H9 (cell line): ENCODE results near the gene CLCA4. TPM values are rescaled to one million over a fixed set of nuclear protein-coding genes. Genes with fewer than 3 reads are reported as not detected.

Experiments
- DNase-seq: peaks from one replicate; pipeline ENCODE4 v3.0.0-alpha.2; 2017
- H2AFZ ChIP-seq: one replicate; pipeline ENCODE4 v1.6.1; 2013; ENCODE audit warnings: mild to moderate bottlenecking, low read length, control low read depth, moderate library complexity
- H2AK5ac ChIP-seq: 2 replicates; pipeline ENCODE4 v1.6.1; 2013; ENCODE audit warnings: low read length, control low read depth, mixed read lengths; ENCODE audit not compliant: insufficient read length
- H2BK120ac ChIP-seq: one replicate; pipeline ENCODE4 v1.6.1; 2013; ENCODE audit warnings: low read depth, mild to moderate bottlenecking, low read length, control low read depth, inconsistent platforms; ENCODE audit not compliant: poor library complexity, severe bottlenecking
- H2BK12ac ChIP-seq: 2 replicates; pipeline ENCODE4 v1.6.1; 2013; ENCODE audit warnings: low read length, control low read depth, mixed read lengths, low read depth; ENCODE audit not compliant: insufficient read length
- H2BK15ac ChIP-seq: 2 replicates; pipeline ENCODE4 v1.6.1; 2013; ENCODE audit warnings: low read depth, low read length, control low read depth
- H2BK20ac ChIP-seq: one replicate; pipeline ENCODE4 v1.6.1; 2013; ENCODE audit warnings: low read depth, mild to moderate bottlenecking, low read length, control low read depth, inconsistent platforms; ENCODE audit not compliant: poor library complexity, severe bottlenecking
- H2BK5ac ChIP-seq: 2 replicates; pipeline ENCODE4 v1.6.1; 2013; ENCODE audit warnings: low read length, control low read depth, mixed read lengths; ENCODE audit not compliant: insufficient read length
- H3K14ac ChIP-seq: 2 replicates; pipeline ENCODE4 v1.6.1; 2013; ENCODE audit warnings: low read length, control low read depth; ENCODE audit not compliant: insufficient read depth
- H3K18ac ChIP-seq: 2 replicates; pipeline ENCODE4 v1.6.1; 2013; ENCODE audit warnings: low read depth, mild to moderate bottlenecking, mixed read lengths, low read length, control low read depth; ENCODE audit not compliant: insufficient read length
- H3K23ac ChIP-seq: 2 replicates; pipeline ENCODE4 v1.6.1; 2013; ENCODE audit warnings: low read length, control low read depth, mixed read lengths, low read depth; ENCODE audit not compliant: insufficient read length
- H3K23me2 ChIP-seq: 2 replicates; pipeline ENCODE4 v1.6.1; 2013; ENCODE audit warnings: low read depth, mild to moderate bottlenecking, mixed read lengths, low read length, control low read depth; ENCODE audit not compliant: insufficient read length, poor library complexity, severe bottlenecking
- H3K27ac ChIP-seq: 2 replicates; pipeline ENCODE4 v1.5.1; 2013; ENCODE audit warnings: low read length, control low read depth, mixed read lengths, low read depth; ENCODE audit not compliant: insufficient read length
- H3K27me3 ChIP-seq: 2 replicates; pipeline ENCODE4 v1.6.1; 2013; ENCODE audit warnings: low read length, control low read depth, inconsistent platforms; ENCODE audit not compliant: insufficient read depth
- H3K4ac ChIP-seq: 2 replicates; pipeline ENCODE4 v1.6.1; 2013; ENCODE audit warnings: low read depth, mild to moderate bottlenecking, control low read depth, inconsistent platforms, low read length, moderate library complexity
- H3K4me1 ChIP-seq: 2 replicates; pipeline ENCODE4 v1.6.1; 2013; ENCODE audit warnings: low read length, control low read depth, inconsistent platforms; ENCODE audit not compliant: insufficient read depth
- H3K4me2 ChIP-seq: 2 replicates; pipeline ENCODE4 v1.6.1; 2013; ENCODE audit warnings: low read length, control low read depth, mixed read lengths; ENCODE audit not compliant: insufficient read length, insufficient read depth
- H3K56ac ChIP-seq: 2 replicates; pipeline ENCODE4 v1.6.1; 2013; ENCODE audit warnings: low read depth, mild to moderate bottlenecking, mixed read lengths, low read length, control low read depth; ENCODE audit not compliant: insufficient read length
- H3K79me1 ChIP-seq: 2 replicates; pipeline ENCODE4 v1.6.1; 2013; ENCODE audit warnings: low read depth, mild to moderate bottlenecking, moderate library complexity, low read length, control low read depth, inconsistent platforms; ENCODE audit not compliant: insufficient read depth, poor library complexity, severe bottlenecking
- H3K79me2 ChIP-seq: 2 replicates; pipeline ENCODE4 v1.6.1; 2013; ENCODE audit warnings: low read length, control low read depth, inconsistent platforms; ENCODE audit not compliant: insufficient read depth
- H3K9ac ChIP-seq: 2 replicates; pipeline ENCODE4 v1.6.1; 2013; ENCODE audit warnings: low read length, control low read depth, mixed read lengths; ENCODE audit not compliant: insufficient read length; ENCODE audit errors: extremely low read depth
- H3K9me3 ChIP-seq: one replicate; pipeline ENCODE4 v1.6.1; 2013; ENCODE audit warnings: low read depth, low read length, inconsistent platforms; ENCODE audit not compliant: control insufficient read depth
- H3T11ph ChIP-seq: one replicate; pipeline ENCODE4 v1.6.1; 2013; ENCODE audit warnings: mild to moderate bottlenecking, low read length, control low read depth, inconsistent platforms
- H4K20me1 ChIP-seq: one replicate; pipeline ENCODE4 v1.6.1; 2013; ENCODE audit not compliant: control insufficient read depth, insufficient read length, insufficient read depth
- H4K5ac ChIP-seq: 2 replicates; pipeline ENCODE4 v1.6.1; 2013; ENCODE audit warnings: low read depth, mild to moderate bottlenecking, mixed read lengths, low read length, control low read depth; ENCODE audit not compliant: insufficient read length
- H4K8ac ChIP-seq: replicated peaks from 2 replicates; pipeline ENCODE4 v1.6.1; 2013; ENCODE audit warnings: low read length, control low read depth, mixed read lengths, low read depth; ENCODE audit not compliant: insufficient read length
- H4K91ac ChIP-seq: 2 replicates; pipeline ENCODE4 v1.6.1; 2013; ENCODE audit warnings: low read depth, mild to moderate bottlenecking, moderate library complexity, mixed read lengths, low read length, control low read depth; ENCODE audit not compliant: insufficient read length
- H3K27ac Mint-ChIP-seq, 3 experiments: 2 replicates in 2 of 3; 3 replicates in 1 of 3; pipeline ENCODE4 v1.8.0; 2020 to 2021; ENCODE audit warnings: mixed read lengths in 3 of 3, mild to moderate bottlenecking in 1 of 3, moderate library complexity in 1 of 3
- H3K27me3 Mint-ChIP-seq: 2 replicates; pipeline ENCODE4 v1.8.0; 2021; ENCODE audit warnings: low read depth, mild to moderate bottlenecking, moderate library complexity, mixed read lengths
- H3K36me3 Mint-ChIP-seq, 3 experiments: 2 replicates in 2 of 3; 3 replicates in 1 of 3; pipeline ENCODE4 v1.8.0; 2020 to 2021; ENCODE audit warnings: low read depth in 3 of 3, mixed read lengths in 3 of 3; ENCODE audit not compliant: insufficient read depth in 1 of 3
- H3K4me1 Mint-ChIP-seq, 2 experiments: 2 replicates each; pipeline ENCODE4 v1.8.0; 2020; ENCODE audit warnings: mixed read lengths in 2 of 2
- H3K4me3 Mint-ChIP-seq, 2 experiments: 2 replicates in 1 of 2; 3 replicates in 1 of 2; pipeline ENCODE4 v1.8.0; 2020 to 2021; ENCODE audit warnings: mild to moderate bottlenecking in 2 of 2, mixed read lengths in 2 of 2, moderate library complexity in 1 of 2
- H3K9me3 Mint-ChIP-seq, 2 experiments: 2 replicates in 1 of 2; 3 replicates in 1 of 2; pipeline ENCODE4 v1.8.0; 2020; ENCODE audit warnings: mild to moderate bottlenecking in 2 of 2, mixed read lengths in 2 of 2, moderate library complexity in 1 of 2
- WGBS: extraction: QIAGEN DNeasy Blood & Tissue Kit; methylation state at CpG from one replicate; pipeline ENCODE4 v1.1.7; 2013; ENCODE audit warnings: missing lambda C conversion rate, low lambda C conversion rate, mixed read lengths; ENCODE audit not compliant: insufficient read length; ENCODE audit errors: extremely low coverage; 5-methylcytosine and 5-hydroxymethylcytosine counted together
- total RNA-seq: library from RNA; stranded (reverse); gene quantifications from 2 replicates; pipeline ENCODE4 v1.2.1, GENCODE V29; 2021
- TF ChIP-seq, protein P1 (sequence below): fragments of 200-600 bp; sonication (generic); conservative IDR thresholded peaks from 3 replicates; pipeline ENCODE4 v1.8.0; 2021; ENCODE audit warnings: antibody characterized with exemption, mild to moderate bottlenecking

CLCA4 gene
- total RNA-seq, 1 experiment from 2014 or later: not detected

DNA sequence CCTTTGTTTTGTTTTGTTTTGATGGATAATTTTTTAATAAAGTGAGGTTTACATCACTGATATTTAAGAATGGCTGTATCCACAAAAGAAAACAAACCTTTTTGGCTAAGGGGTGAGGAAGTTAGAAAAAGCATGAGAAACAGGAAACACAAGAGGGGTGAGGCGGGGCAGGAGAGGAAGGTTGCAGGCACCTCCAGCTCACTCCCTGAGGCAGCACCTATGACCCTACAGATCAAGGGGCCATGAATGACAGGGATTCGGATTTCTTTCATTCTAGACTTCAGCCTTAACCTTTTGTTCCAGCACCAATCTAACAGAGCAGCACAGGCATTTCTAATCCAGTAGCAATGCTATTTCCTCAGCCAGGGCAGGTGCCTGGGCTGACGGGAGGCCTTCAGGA is 4.4 kb downstream of the CLCA4 start:
- Histone ChIP-seq H3K9ac (no peak overlapping the region), H3K27me3 (no peaks in the 10 kb centered on the region), H2BK12ac (no peak overlapping the region), H3K23ac (no peak overlapping the region), H3K23me2 (no peaks in the 10 kb centered on the region), H3K79me2 (no peaks in the 10 kb centered on the region), H2BK15ac (no peak overlapping the region), H3K56ac (no peak overlapping the region), H4K8ac (no peak overlapping the region), H4K91ac (no peak overlapping the region), H2BK20ac (no peak overlapping the region), H4K5ac (no peak overlapping the region), H3K27ac (no peak overlapping the region), H3K4me2 (no peak overlapping the region), H3K14ac (no peak overlapping the region), H3K4me1 (no peaks in the 10 kb centered on the region), H3T11ph (no peak overlapping the region), H3K4ac (no peak overlapping the region), H2BK120ac (no peak overlapping the region), H4K20me1 (no peaks in the 10 kb centered on the region), H3K18ac (no peak overlapping the region), H3K9me3 (no peaks in the 10 kb centered on the region), H2AFZ (no peak overlapping the region), H2AK5ac (no peak overlapping the region), H2BK5ac (no peak overlapping the region), H3K79me1 (no peaks in the 10 kb centered on the region)
- Mint-ChIP-seq H3K4me3 (no peak overlapping the region), H3K9me3 (peaks cover 3 to 4% of the 10 kb centered on the region in 2 experiments; a peak in 2 of 5 replicates), H3K27me3 (no peaks in the 10 kb centered on the region), H3K4me1 (peaks cover 10 to 11% of the 10 kb centered on the region in 2 experiments), H3K27ac (no peak overlapping the region), H3K36me3 (peaks cover 0 to 1% (median 0%) of the 10 kb centered on the region in 3 experiments; a peak in 1 of 7 replicates)
- no peak for DNase-seq
- no CpG with 5 or more reads among the region's 3 CpGs for WGBS
- TF ChIP-seq, protein P1, sequence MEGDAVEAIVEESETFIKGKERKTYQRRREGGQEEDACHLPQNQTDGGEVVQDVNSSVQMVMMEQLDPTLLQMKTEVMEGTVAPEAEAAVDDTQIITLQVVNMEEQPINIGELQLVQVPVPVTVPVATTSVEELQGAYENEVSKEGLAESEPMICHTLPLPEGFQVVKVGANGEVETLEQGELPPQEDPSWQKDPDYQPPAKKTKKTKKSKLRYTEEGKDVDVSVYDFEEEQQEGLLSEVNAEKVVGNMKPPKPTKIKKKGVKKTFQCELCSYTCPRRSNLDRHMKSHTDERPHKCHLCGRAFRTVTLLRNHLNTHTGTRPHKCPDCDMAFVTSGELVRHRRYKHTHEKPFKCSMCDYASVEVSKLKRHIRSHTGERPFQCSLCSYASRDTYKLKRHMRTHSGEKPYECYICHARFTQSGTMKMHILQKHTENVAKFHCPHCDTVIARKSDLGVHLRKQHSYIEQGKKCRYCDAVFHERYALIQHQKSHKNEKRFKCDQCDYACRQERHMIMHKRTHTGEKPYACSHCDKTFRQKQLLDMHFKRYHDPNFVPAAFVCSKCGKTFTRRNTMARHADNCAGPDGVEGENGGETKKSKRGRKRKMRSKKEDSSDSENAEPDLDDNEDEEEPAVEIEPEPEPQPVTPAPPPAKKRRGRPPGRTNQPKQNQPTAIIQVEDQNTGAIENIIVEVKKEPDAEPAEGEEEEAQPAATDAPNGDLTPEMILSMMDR: no peak
